Measurements from ENCODE around the gene PAPPA2.

The PAPPA2 gene

GRCh38 chr1:176857632-176858031 lies 394.7 kb downstream of the PAPPA2 start:
- no peak for DNase-seq (ENCODE audit: low read depth in 3 of 3)

GRCh38 chr1:176858433-176858916 lies 395.5 kb downstream of the PAPPA2 start:
- no peak for DNase-seq (ENCODE audit: low read depth in 3 of 3)

- no peak for DNase-seq (ENCODE audit: low read depth in 3 of 3)
These were observed 400.6 kb downstream of the PAPPA2 start for GRCh38 chr1:176863613-176864012.

DNA sequence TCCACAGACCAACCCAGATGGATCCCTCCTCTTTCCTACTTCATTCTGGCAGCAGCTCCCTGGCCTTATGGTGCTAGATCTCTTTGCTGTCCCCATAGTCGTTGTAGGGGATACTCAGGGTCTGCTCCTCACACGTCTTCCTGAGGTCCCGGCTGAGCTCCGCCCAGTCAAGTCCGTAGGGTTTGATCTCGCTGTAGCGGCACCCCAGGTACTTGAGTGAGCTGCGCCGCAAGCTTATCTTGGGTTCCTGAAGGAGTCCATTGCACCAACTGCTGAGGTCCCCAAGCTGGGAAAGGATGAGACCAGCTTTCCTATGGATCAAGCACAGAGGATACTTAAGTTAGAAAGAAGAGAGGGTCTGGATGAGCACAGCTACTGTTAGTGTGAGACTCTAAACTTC lies 401.2 kb downstream of the PAPPA2 start:
- DNase-seq (ENCODE audit: low read depth in 3 of 3) = no peak

- no peak for DNase-seq (ENCODE audit: low read depth in 3 of 3)
These were observed 403.2 kb downstream of the PAPPA2 start for GRCh38 chr1:176866011-176866714.

- DNase-seq (ENCODE audit: low read depth in 3 of 3) = no peak
These were observed 406.6 kb downstream of the PAPPA2 start for GRCh38 chr1:176869577-176869976.

DNA sequence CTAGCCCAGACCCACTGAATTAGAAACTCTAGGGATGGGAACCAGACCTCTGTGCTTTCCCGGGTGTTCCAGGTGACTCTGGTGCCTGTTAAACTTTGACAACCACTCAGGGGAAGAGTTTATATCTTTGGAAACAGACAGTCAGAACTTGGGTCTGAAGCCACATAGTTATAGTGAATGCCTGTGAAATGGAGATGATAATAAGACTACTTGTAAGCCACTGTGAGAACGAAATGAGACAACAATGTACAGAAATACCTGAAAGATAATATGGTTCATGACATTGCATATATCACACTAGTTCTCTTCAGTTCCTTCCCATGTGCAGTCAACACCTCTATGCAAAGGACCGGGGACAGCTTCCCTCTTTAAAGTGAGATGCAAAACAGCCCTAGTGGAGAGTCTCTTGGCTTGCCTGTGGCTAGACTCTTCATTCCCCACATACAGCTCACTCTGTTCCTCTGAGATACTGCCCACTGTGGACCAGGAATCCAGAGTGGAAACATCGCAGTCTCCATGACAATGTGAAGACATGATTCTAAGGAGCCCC lies 414.1 kb downstream of the PAPPA2 start:
- no peak for DNase-seq (ENCODE audit: low read depth in 3 of 3)

DNA sequence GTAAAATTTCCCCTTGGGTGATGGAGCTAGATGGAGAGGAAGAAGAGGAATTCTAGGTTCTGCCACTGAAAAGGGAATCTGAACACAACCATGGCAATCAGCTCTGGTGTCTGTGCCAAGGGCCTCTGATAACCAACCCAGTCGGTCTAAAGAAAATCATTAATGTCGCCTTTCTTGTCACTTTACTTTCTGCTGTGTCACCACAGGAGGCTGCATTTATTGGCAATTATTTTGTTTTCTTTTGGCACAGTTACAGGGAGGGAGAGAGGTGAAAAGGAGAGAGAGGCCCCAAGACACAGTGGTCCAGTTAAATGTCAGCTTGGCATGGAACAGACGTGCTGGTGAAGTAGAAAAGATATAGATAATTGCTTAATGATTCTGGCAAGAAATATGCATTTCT lies 414.6 kb downstream of the PAPPA2 start:
- DNase-seq (ENCODE audit: low read depth in 3 of 3) = no peak

DNA sequence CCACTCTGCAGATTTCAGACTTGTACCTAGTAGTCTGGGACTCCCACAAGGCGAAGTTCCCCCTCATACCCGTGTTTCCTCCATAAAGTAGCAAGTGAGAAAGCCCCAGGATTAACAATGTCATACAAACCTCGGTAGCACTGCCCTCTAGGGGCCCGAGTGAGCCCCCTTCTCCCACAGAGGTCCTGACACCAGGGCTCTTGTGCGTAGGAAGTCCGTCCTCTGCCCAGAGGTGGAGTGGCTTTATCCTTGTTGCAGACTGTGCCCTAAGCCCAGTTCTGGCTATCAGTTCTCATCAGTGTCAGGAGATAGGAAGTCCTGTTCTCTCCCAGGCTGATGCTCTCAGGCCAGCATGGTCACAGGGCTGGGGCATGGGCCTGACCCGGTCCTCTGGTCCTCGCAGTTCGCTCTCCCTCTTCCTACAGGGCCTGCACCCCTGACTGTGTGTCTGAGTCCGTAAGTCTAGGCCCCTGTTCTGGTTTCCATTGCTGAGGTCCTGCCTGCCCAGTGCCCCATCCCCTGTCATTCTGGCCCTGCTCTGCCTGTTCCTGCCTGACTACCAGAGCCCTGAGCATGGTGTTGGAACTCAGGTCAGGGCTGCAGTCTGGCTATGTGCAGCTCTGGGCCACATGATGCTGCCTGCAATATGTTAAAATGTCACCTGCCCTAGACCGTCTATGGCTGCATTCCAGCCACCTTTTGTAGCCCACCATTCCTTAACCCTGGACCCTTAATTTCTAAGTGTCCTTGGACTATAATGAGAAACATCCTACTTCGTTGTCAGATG lies 416.0 kb downstream of the PAPPA2 start:
- no peak for DNase-seq (ENCODE audit: low read depth in 3 of 3)

- no peak for DNase-seq (ENCODE audit: low read depth in 3 of 3)
These were observed 417.0 kb downstream of the PAPPA2 start for GRCh38 chr1:176879784-176880620.

DNA sequence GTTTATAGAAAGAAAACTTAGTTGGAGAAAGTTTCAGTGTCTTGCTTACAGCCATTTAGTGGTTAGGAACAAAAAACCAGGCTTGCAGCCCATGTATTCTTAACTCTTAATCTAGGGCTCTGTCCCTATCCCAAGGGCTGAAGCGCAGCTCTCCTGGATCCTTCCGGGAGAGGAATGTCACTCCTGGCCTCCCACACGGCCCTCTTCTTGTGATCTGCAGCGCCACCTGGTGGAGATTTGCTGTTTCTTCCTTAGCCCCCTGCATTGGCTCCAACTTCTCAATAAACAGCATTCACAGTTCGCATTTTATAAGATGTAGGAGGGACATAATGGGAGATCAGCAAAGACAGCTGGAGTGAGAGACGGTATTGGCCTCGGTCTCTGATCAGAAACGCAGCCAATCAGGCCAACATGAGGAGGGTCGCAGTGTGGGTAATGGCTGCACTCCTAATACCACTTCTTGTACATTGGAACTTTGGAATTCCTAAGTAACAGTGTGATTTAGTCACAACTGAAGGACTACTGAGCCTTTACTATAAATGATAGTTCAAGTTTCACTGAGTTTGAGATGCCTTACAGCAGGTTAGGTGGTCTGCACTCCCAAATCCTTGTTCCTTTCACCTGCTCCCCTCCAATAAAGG lies 418.1 kb downstream of the PAPPA2 start:
- DNase-seq (ENCODE audit: low read depth in 3 of 3) = no peak

DNA sequence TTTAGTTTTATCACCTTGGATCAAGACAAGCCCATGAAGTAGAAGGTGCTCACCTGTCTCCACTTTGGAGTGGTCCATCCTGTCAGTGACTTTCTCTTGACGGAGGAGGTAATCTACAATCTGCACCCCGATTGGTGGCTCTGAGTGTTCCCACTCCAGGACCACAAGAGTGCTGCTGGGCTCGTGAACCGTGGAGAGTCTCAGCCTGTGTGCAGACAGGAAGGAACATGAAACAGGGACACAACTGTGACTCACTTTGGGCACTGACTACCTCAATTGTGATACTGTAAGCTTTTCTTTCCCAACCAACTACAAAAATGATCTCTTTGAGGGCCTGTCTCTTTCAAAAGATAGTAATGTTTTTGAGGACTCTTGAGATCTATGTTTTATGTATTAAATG lies 421.3 kb downstream of the PAPPA2 start:
- DNase-seq (ENCODE audit: low read depth in 3 of 3) = no peak

- no peak for DNase-seq (ENCODE audit: low read depth in 3 of 3)
These were observed 421.9 kb downstream of the PAPPA2 start for GRCh38 chr1:176884911-176885310.

- no peak for DNase-seq (ENCODE audit: low read depth in 3 of 3)
These were observed 422.4 kb downstream of the PAPPA2 start for GRCh38 chr1:176885341-176885740.

DNA sequence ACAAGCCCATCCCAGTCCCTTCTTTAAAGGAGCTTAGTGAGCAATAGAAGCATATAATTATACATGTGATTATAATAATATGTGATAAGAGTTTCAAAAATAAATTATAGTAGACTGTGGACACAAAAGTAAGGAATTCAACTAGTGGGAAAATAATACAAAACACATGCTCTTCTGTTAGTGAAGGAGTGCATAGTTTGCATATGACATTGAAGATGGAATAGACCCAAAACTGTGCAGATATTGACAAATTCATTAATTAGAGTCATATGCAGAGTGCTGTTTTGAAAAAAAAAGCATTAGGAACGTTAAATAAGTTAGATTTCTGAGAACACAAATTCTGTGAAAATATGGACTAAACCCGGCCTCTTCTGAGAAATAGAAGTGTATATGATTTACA lies 422.8 kb downstream of the PAPPA2 start:
- DNase-seq (ENCODE audit: low read depth in 3 of 3) = no peak

GRCh38 chr1:176888471-176889032 lies 425.6 kb downstream of the PAPPA2 start:
- no peak for DNase-seq (ENCODE audit: low read depth in 3 of 3)

GRCh38 chr1:176893625-176894352 lies 430.8 kb downstream of the PAPPA2 start:
- DNase-seq (ENCODE audit: low read depth in 3 of 3) = no peak

- no peak for DNase-seq (ENCODE audit: low read depth in 3 of 3)
These were observed 431.5 kb downstream of the PAPPA2 start for GRCh38 chr1:176894450-176894849.
